KG1 (cell line): ENCODE results near the gene ZNF263.
"Not testable (repeated sequence)": the region's sequence is repeated elsewhere in the genome, so short reads cannot be mapped to it uniquely, and the experiment has no call there.

Experiments
- DNase-seq: peaks from one replicate; lab custom pipeline; 2025; lab: John Stamatoyannopoulos, UW

ZNF263 gene

GRCh38 chr16:3268294-3268693 lies 15.0 kb upstream of the ZNF263 start:
- DNase-seq: no peak

- DNase-seq: not testable (repeated sequence)
Measured at GRCh38 chr16:3270718-3271117, 12.6 kb upstream of the ZNF263 start.

GRCh38 chr16:3271281-3271680 lies 12.0 kb upstream of the ZNF263 start:
- DNase-seq: not testable (repeated sequence)

- DNase-seq: no peak
Measured at GRCh38 chr16:3274490-3274889, 8.8 kb upstream of the ZNF263 start.

- DNase-seq: no peak
Measured at GRCh38 chr16:3274947-3275346, 8.3 kb upstream of the ZNF263 start.

GRCh38 chr16:3276679-3277078 lies 6.6 kb upstream of the ZNF263 start:
- no peak for DNase-seq

GRCh38 chr16:3281222-3281820 lies 2.0 kb upstream of the ZNF263 start:
- DNase-seq: no peak

- peak; percentile 79 for DNase-seq
Measured at GRCh38 chr16:3282103-3282729, 1.1 kb upstream of the ZNF263 start.

GRCh38 chr16:3283543-3284447 lies 504 bp downstream of the ZNF263 start:
- no peak for DNase-seq

GRCh38 chr16:3285131-3285530 lies 1.8 kb downstream of the ZNF263 start:
- DNase-seq: no peak

- DNase-seq: no peak
Measured at GRCh38 chr16:3289998-3290673, 6.8 kb downstream of the ZNF263 start.

- DNase-seq: no peak
Measured at GRCh38 chr16:3292604-3293003, 9.3 kb downstream of the ZNF263 start.

- no peak for DNase-seq
Measured at GRCh38 chr16:3295209-3295608, 11.9 kb downstream of the ZNF263 start.

- no peak for DNase-seq
Measured at GRCh38 chr16:3295783-3296182, 12.5 kb downstream of the ZNF263 start.

GRCh38 chr16:3304370-3304769 lies 21.1 kb downstream of the ZNF263 start:
- no peak for DNase-seq

- DNase-seq: peak; percentile 74
Measured at GRCh38 chr16:3305109-3306068, 22.1 kb downstream of the ZNF263 start, which contains the start of the genes TIGD7 and ZNF75A. Gene TIGD7 (minus strand): TSS chr16:3305430. CDS start chr16:3300614, 4,816 bp downstream. Gene ZNF75A (plus strand): TSS chr16:3305497. CDS start chr16:3308429, 2,932 bp downstream.

- no peak for DNase-seq
Measured at GRCh38 chr16:3306078-3306477, 22.8 kb downstream of the ZNF263 start.

GRCh38 chr16:3311496-3311895 lies 28.2 kb downstream of the ZNF263 start:
- DNase-seq: no peak

- DNase-seq: peak; percentile 6
Measured at GRCh38 chr16:3317315-3317999, 34.2 kb downstream of the ZNF263 start.

- no peak for DNase-seq
Measured at GRCh38 chr16:3321816-3322215, 38.5 kb downstream of the ZNF263 start.
